GM18517 (cell line): ENCODE measurements around the gene PIP4K2A.
"Not testable (repeated sequence)": the region's sequence is repeated elsewhere in the genome, so short reads cannot be mapped to it uniquely, and the experiment has no call there.

ENCODE experiments used
- ATAC-seq: cut with Tn5 transposase; IDR thresholded peaks from one replicate; pipeline ENCODE4 v1.9.1; 2021; ENCODE audit warnings: mild to moderate bottlenecking, moderate library complexity; ENCODE audit not compliant: unreplicated experiment

The PIP4K2A gene

DNA sequence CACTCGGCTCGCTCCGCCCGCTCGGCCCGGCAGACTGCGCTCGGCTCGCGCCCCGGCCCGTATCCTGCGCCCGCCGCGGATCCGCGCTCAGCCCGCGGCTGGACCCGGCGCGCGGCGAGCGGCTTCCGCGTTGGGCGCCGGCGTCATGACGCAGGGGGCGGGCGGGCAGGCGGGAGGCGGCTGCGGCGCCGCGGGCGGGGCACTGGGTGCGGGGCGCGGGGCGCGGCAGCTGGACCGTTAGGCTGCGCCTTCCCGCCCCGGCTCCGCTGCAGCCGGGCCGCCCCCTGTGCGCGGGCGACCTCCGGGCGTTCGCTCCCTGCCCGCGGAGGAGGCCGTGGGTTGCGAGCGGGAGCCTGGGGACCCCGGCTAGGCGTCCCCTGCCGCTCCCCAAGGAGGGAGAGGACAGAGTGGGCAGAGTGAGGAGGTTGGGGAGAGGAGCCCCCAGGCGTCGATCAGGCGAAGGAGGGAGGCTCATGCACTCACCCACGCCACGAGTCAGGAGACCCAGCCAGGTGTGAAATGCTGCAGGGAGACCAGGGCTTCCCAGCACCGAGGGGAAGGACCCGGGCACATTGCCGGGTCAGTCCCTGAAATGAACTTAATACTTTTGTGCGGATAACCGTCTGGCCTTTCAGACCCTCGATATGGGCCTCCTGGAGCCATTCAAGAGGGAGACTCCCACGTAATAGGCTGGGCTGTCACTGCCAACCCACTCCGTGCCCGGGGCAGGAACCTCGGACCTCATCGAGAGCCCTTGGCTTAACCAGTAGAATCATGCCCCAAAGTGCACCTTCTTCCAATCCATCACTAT lies at the start of gene PIP4K2A:
PIP4K2A (minus strand) TSS at position 100 of the 811 bp plus-strand sequence. CDS start 252 bp downstream, outside the sequence.
- peak; percentile 52 for ATAC-seq

DNA sequence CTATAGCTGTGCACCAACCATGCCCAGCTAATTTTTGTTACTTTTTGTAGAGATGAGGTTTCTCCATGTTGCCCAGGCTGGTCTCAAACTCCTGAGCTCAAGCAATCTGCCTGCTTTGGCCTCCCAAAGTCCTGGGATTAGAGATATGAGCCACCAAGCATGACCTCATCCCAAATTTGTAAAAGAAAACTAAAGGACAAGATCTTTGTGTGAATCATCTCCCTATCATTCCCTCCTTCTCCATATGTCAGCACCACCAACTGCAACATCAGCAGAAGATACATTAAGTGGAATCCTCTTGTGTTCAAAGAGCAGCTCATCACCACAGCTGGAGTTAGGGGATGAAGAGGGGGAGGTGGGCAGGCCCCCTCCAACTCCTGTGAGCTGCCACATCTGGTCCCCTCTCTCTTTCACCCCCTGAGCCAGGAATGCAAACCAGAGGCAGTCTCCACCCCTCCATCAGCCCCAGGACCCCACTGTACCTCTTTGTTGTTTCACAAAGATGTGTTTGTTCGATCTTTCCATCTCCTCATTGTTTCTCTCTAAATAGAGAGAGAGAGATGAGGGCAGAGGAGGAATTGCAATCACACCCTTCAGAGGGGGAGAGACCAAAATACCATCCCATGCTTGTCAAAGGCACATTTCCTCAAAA lies 47.3 kb upstream of the PIP4K2A start:
- ATAC-seq, result no peak

DNA sequence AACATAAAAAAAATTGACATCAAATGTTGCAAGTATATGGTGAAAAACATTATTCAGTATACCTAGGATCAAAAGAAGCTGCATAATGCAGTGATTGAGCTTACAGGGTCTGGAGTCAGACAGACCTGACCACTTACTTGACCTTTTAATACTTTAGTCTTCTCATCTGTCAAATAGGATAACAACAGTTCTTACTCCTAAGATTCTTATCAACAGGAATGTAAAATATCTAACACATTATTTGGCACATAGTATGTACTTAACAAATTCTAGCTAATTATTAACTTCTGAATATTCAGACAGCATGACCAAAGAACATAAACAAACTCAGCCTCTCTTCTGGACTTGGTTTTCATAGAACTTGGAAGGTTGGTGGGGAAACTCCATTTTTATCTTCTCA lies 45.6 kb upstream of the PIP4K2A start:
- no peak for ATAC-seq

DNA sequence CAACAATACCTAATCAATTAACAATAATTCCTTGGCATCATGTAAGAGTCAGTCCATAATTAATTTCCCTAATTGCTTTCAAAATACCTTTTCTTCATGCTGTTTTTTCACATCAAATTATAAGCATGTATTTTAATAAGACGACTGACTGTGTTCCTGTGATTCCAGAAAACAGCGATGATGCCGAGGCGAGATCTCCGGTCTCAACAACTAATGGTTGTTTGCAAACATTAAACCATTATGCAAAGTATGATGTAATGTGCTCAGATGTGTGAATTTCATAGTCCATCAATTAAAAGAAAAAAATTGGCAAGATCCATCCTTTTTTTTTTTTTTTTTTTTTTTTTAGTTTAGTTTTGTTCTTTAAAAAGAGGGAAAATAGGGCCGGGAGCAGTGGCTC lies 44.5 kb upstream of the PIP4K2A start:
- ATAC-seq, result no peak

DNA sequence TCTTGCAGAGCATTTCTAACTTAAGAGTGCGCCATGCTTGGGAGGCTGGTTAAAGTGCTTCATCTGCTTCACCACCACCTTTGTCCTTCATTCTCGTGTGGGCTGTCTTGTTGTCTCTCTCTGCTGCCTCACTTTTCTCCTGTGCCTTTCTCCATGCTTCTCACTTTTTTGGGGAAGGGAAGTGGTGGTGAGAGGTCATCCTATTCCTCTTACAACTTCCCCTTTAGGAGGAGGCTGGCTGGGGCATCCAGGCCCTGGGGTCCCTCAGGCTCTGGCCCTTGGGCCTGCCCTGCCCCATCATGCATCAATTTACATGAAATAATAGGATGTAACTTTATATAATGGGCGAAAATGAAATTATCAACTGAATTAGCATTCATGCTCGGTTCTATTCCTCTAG lies 39.9 kb upstream of the PIP4K2A start:
- no peak for ATAC-seq

DNA sequence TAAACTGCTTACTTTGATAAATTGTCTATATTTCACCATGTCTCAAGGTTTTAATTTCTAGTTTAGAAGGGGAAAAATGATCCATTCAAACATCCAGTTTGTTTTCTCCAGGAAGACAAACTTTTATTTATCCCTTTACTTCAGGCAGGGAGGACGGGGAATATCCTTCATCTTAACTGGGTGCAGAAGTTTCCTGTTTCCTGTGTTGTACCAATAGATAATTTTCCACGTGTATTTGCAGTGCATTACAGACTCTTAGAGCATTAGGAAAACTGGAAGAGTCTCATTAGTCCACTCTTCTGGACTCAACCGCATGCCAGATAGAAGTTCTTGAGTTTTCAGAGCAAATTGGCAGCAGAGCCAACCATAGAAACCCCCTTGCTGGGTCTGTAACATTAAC lies 39.4 kb upstream of the PIP4K2A start:
- no peak for ATAC-seq

DNA sequence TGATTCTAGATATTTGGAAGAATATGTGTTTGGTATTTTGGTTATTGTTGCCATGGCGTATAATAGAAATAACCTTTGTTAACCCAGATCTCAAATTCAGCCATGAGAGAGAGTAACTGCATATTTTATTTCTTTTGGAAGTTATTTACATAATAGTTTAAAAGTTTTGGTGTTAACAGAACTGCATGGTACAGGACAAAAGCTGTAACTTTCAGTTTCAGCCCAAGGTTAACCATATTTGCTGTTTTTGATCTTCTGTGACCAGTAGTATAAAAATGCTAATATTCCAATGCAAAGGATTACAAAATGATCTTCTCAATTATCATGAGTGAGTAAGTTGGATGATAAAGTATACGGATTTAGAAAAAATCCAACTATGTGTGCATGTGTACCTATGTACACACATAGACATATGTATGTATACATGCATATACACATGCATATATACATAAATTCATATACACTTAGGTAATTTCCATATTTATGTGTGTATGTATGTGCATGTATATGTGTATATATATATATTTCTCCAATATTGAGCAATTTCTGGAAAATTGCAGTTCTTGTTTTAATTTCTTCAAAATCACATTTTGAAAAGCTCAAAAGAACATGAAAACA lies 38.0 kb upstream of the PIP4K2A start:
- ATAC-seq, result peak; percentile 70

DNA sequence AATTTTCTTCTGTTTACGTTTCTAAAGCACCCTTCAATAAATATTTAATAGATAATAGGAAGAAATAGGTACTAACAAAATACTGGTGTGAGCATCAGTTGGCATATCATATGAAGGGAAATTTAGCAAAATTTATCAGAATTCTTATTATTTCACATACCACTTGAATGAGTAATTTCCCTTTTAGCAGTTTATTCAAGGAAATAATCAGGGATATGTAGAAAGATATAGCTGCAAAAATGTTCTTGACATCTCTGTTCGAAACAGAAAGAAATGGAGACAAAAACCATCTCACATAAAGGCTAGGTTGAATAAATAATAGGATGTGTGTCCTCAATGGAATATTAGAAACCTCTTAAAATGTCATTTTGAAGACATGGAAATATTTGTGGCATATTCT lies 35.8 kb upstream of the PIP4K2A start:
- no peak for ATAC-seq

DNA sequence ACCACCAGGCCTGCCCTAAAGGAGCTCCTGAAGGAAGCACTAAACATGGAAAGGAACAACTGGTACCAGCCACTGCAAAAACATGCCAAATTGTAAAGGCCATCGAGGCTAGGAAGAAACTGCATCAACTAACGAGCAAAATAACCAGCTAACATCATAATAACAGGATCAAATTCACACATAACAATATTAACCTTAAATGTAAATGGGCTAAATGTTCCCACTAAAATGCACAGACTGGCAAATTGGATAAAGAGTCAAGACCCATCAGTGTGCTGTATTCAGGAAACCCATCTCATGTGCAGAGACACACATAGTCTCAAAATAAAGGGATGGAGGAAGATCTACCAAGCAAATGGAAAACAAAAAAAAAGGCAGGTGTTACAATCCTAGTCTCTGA lies 30.5 kb upstream of the PIP4K2A start:
- ATAC-seq, result not testable (repeated sequence)

DNA sequence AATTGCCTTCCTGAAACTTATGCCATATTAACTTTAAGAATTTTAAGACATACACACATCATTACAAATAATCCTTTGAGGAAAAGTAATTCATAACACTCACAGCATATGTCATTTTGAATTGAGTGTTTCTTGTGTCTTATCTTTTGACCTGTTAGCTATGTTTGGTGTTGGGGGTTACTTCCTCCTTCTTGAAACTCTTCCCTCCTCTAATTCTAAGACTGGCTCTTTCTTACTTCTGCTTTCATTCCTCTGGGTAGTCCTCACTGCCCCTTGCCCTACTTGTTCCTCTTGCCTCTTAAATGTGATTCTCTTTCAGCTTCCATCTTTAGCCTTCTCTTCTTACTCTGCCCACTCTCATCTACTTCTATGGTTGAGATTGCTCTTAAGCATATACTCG lies 28.3 kb upstream of the PIP4K2A start:
- peak; percentile 100 for ATAC-seq

DNA sequence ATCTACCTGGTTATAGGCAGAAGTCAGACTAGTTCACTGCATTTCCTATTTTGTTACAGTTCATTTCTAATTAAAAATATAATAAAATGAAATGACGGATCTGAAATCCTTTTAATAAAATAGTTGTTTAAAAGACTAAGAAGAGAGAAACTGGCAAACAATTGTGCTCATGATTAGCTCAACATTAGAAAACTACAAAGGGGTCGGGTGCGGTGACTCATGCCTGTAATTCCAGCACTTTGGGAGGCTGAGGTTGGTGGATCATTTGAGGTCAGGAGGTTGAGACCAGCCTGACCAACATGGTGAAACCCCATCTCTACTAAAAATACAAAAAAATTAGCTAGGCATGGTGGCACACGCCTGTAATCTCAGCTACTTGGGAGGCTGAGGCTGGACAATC lies 27.3 kb upstream of the PIP4K2A start:
- ATAC-seq, result not testable (repeated sequence)

DNA sequence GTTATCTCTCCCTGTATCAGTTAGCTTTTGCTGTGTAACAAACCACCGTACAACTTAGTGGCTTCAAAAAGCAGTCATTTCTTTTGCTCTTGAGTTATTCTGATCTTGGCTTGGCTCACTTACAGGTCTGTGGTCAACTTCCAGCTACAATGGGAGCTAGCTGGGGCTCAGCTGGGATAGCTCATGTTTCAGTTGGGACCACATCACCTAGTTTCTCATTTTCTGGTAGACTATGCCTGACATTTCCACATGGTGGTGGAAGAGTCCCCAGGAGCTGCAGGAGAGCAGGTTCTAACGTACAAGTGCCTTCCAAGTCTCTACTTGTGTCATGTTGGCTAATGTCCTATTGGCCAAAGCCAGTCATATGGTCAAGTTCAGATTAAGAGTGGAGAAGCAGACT lies 25.8 kb upstream of the PIP4K2A start:
- ATAC-seq, result no peak

DNA sequence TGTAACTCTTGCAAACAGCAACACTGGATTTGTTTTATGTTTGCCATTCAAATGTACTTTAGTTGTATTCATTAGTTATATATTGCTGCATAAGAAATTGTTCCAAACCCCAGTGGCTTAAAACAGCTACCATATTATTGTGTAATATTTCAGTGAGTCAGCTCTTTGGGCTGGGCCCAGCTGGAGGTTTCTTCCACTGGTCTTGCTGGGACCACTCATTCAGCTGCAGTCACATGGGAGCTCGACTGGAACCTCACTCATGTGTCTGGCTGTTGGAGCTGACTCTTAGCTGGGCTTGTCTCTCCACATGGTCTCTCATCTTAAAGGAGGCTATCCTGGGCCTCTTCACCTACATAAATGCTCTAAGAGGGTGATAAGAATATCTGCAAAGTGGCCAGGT lies 23.2 kb upstream of the PIP4K2A start:
- ATAC-seq, result no peak

DNA sequence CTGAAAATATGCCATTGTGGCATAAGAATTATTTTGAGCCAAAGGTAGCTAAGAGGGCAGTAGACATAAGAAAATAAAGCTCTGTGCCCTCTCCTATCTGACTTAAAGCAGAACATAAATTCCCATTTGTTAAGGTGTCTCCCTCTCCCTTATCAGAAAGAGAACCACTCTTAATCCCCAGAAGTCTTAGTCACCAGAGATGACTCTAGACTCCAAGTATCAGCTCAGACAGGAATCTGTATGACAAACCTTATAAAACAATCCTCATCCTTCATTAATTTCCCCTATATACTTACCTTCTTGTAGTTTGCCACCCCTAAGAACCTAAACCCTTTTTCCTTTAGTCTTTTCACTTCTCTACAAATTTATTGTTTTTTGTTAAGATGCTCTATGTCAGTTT lies 21.8 kb upstream of the PIP4K2A start:
- ATAC-seq, result no peak

DNA sequence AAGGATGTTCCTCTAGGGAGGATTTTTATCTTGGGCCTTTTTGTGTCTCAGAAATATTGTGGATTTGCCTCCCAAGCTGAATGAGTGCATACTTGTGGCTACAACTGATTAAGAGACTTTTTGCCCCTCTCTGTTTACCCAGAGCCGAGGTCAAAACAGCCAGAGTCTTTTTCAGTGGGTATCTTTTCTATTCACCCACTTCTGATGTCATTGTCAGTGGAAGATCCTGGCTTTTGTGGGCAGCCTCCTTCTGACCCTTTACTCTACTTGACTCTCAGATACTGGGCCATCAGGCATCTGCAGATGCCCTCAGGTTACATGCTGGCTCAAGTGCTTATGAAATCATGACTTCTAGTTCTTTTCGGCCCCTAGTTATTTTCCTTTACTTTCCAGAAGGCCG lies 19.6 kb upstream of the PIP4K2A start:
- ATAC-seq, result no peak

DNA sequence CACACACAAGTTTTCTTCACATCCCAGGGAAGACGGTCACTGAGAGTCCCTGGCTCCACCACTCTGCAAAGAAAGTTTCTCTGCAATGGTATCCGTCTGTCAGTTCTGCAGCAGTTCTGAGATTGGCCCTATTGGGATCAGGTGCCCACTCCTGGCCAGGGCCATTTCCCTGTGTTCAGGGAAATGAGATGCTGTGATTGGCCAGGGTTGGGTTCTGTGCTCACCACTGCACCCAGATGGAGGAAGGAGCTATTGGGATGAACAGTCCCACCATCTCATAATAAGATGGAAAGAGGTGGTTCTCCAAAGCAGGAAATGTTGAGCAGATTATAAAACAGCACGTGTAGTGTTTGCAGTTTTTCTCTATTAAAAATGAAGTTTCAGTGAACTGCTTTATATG lies 13.3 kb upstream of the PIP4K2A start:
- ATAC-seq, result no peak

DNA sequence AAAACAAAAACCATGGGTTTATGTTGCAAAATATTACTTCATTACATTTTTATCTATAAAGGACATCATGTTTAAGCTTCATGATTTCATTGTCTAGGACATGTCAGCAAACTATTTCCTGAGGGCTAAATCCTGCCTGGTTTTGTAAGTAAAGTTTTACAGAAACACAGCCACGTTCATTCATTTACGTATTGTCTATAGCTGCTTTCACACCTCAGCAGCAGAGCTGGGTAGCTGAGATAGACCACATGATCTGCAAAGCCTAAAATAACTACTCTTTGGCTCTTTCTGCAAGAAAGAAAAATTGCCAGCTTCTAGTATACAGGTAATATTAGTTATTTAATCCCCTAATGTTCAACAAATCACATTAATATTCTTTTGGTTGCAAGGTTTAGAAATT lies 12.7 kb upstream of the PIP4K2A start:
- ATAC-seq, result no peak

DNA sequence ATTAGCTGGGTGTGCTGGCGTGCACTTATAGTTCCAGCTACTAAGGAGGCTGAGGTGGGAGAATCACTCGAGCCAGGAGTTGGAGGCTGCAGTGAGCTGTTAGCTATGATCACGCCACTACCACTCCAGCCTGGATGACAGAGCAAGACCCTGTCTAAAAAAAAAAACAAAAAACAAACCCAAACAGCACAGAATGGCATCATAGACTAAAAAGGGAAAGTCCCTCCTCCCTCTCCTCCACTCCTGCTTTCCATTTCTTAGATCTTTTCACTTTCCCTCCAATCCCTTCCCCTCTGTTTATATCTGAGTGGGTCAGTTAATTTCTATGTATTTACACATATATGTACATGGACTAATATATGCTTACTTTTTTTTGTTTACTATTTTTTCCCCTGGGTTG lies 10.4 kb upstream of the PIP4K2A start:
- no peak for ATAC-seq

DNA sequence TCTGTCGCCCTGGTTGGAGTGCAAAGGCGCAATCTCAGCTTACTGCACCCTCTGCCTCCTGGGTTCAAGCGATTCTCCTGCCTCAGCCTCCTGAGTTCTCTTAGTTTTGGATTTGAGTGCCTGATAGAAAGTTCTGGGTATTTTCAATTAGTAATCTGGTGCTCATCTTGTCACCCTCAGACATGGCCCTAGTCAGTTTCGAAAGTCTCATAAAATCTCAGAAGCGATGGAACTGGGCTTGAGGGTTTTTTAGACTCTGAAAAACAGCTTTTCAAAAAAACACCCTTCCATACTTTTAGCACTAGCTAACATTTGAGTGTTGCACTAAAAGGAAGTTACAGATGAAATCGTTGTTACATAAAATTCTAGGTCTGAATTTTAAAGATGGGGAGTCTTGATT lies 9.4 kb upstream of the PIP4K2A start:
- ATAC-seq, result peak; percentile 50

DNA sequence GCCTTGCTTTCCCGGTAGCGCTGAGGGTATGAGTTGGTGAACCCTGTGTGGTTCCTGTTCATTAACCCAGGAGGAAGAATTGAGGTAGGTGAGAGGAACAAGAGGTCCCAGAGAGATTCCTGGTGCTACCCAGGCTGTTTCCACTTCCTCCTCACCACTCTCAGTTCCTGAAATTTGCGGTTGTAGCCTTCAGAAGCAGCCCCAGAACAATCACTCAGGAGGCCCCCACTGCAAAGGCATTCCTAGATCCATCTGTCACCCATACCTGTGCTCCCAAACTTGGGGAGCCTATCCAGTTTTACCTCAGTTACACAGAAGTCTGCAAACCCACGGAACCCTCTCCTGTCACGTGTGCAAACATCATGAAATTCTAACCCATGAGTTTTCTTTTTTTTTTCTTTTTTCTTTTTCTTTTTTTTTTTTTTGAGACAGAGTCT lies 9.0 kb upstream of the PIP4K2A start:
- ATAC-seq, result peak; percentile 79

DNA sequence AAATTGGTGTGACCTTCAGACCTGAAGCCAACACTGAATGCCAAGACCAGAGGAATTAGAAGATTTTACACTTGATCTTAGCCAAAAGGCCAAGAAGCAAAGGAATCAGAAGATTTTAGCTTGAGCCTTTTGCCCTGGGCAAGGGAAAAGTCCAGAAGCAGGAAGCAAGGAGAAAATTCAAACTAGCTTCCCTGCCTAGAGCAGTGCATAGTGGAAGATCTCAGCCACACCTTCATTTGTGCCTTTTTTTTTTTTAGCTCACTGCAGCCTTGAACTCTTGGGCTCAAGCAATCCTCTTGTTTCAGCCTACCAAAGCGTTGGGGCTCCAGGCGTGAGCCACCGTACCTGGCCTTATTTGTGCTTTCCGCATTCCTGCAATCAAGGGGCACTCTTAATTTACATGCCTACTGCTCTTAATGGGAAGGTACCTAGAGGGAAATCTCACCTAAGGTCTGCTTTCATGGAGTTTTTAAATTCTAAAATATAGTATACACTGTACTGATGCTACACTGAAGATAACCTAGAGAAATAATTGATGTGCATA lies 8.3 kb upstream of the PIP4K2A start:
- ATAC-seq, result no peak

DNA sequence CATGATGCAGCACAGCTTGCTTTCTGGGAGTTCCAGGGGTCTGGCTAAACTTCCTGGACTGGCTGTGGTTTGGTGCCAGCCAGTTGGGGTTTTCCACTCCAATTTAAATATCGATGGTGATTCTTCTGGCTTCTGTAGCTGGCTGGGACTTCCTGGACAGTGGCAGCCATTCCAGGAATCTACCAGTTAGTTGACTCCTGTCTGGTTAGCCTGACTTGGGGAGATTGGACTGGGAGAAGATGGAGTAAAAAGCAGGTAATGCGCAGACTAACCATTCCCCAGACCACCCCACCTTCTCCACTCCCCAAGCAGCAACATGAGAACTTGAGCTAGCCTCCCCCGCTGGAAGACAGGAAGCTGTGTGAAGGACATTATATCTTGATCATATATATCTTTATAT lies 6.3 kb upstream of the PIP4K2A start:
- no peak for ATAC-seq
